Measurements from ENCODE around the gene DKC1. TPM values are rescaled to one million over a fixed set of nuclear protein-coding genes. Genes with fewer than 3 reads are reported as not detected.

The DKC1 gene
- total and polyA plus RNA-seq, 7 donors = 21.2 to 61.0 (median 38.2) TPM

DNA sequence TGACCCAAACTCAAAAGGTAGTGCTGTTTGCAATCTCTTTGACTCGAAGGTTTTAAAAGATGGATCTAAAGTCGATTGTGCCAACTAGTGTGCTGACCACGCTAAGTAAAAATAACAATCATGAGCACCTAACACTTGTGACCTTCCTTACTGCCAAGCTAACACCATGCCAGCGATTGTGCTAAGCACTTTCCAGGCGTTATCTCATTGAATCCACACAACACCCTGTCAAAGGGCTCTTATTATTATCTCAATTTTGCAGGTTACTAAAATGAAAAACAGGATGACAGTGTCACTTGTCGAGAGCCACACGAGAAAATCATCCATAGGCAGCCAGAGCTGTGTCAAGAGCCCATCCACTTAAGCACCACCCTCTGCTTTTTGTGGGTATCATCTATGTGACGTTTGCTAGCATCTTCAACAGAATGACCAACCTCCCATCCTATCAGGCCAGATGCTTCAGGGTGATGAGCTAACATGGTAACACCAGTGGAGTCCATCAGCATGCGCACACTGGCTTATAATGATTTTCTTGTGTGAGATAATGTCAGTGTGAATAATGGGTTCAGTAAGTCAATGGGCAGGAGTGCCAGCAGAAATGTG is 10.9 kb upstream of the DKC1 start:
- peak in 2 of 4 donors; percentile 52 to 61 for ATAC-seq

DNA sequence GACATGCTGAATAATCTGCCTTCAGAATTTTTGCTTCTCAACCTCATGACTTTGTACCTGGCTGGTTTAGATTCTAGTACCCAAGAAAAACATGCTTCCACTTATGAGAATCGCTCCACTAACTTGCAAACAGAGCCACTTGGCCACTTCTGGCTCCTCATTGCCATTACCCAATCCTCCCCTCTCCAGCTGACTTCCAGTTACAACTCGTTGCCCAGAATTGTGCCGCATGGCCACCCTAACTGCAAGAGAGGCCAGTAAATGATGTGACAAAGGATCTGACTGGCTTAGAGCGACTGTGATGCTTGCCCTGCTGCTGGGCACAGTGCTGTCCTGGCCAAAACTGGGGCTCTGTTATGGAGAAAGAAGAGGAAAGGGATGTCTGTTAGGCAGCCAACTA is 4.0 kb upstream of the DKC1 start:
- DNase-seq (no peak), ATAC-seq (no peak)
- Histone ChIP-seq H3K27ac (no peak overlapping the region), H3K27me3 (ENCODE audit: insufficient read depth in 3 of 3, low read length in 2 of 3) (peaks cover 0 to 5% (median 0%) of the 10 kb centered on the region in 3 donors), H3K4me1 (no peaks in the 10 kb centered on the region), H3K9me3 (no peaks in the 10 kb centered on the region), H3K4me3 (no peak overlapping the region), H3K36me3 (ENCODE audit: insufficient read depth in 1 of 2, low read depth in 1 of 2) (no peaks in the 10 kb centered on the region)
- intact Hi-C loops (cut with DNase I) = no loop called here
- TF ChIP-seq, protein P1, sequence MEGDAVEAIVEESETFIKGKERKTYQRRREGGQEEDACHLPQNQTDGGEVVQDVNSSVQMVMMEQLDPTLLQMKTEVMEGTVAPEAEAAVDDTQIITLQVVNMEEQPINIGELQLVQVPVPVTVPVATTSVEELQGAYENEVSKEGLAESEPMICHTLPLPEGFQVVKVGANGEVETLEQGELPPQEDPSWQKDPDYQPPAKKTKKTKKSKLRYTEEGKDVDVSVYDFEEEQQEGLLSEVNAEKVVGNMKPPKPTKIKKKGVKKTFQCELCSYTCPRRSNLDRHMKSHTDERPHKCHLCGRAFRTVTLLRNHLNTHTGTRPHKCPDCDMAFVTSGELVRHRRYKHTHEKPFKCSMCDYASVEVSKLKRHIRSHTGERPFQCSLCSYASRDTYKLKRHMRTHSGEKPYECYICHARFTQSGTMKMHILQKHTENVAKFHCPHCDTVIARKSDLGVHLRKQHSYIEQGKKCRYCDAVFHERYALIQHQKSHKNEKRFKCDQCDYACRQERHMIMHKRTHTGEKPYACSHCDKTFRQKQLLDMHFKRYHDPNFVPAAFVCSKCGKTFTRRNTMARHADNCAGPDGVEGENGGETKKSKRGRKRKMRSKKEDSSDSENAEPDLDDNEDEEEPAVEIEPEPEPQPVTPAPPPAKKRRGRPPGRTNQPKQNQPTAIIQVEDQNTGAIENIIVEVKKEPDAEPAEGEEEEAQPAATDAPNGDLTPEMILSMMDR (IDR thresholded peaks at IDR 0.05) = no peak
- 63 to 84% (median 83%) methylated on average over 4 of the region's 4 CpGs for WGBS, 3 donors

More for the DNA sequence above, 10.9 kb upstream of the DKC1 start:
- intact Hi-C loops (cut with DNase I) = no loop called here
- peaks cover 0 to 7% (median 0%) of the 10 kb centered on the region in 3 donors for H3K27me3 ChIP-seq (ENCODE audit: insufficient read depth in 3 of 3, low read length in 2 of 3)
- H3K36me3 ChIP-seq (ENCODE audit: insufficient read depth in 1 of 2, low read depth in 1 of 2) = no peaks in the 10 kb centered on the region
- WGBS, 3 donors = 52 to 58% (median 54%) methylated on average over 9 of the region's 9 CpGs
- no peak overlapping the region for H3K27ac ChIP-seq
- TF ChIP-seq, protein P1 (IDR thresholded peaks at IDR 0.05) = no peak
- H3K4me1 ChIP-seq = peaks cover 4% of the 10 kb centered on the region
- no peaks in the 10 kb centered on the region for H3K9me3 ChIP-seq
- no peak for DNase-seq
- H3K4me3 ChIP-seq = peak overlapping the region; percentile 68

DNA sequence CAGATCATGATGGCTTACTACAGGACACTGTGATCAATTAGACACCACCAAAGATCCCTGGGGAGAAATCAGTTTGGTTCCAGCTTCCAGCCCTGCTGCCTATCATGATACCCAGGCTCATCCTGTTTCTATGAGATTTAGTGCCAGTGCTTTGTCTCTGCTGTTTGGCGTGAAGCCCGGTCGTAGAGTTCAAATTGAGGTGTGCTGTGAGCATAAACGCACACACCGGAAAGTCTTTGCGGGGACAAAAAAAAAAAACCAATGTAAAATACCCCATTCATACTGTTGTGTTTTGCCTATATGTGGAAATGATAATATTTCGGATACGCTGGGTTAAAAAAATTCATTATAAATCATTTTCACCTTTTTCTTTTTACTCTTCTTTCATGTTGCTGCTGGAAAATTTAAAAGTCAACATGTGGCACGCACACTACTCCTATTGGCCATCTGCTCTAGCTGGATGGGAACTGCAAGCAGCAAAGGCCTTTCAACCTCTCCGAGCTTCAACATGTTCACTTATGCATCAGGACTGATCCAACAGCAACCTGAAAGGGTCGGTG is 607 bp upstream of the DKC1 start:
- TF ChIP-seq, protein P1 (IDR thresholded peaks at IDR 0.05) = no peak
- WGBS, 3 donors = 11 to 51% (median 14%) methylated on average over 11 of the region's 11 CpGs
- peaks cover 0 to 24% of the 10 kb centered on the region in 2 donors for H3K36me3 ChIP-seq (ENCODE audit: insufficient read depth in 1 of 2, low read depth in 1 of 2)
- H3K4me1 ChIP-seq = no peaks in the 10 kb centered on the region
- DNase-seq = no peak
- ATAC-seq = peak in 2 of 4 donors; percentile 6 to 40
- H3K9me3 ChIP-seq = no peaks in the 10 kb centered on the region
- H3K27ac ChIP-seq = peak overlapping the region; percentile 86
- peak overlapping the region; percentile 82 for H3K4me3 ChIP-seq
- intact Hi-C loops (cut with DNase I) = no loop called here
- no peaks in the 10 kb centered on the region for H3K27me3 ChIP-seq (ENCODE audit: insufficient read depth in 3 of 3, low read length in 2 of 3)

DNA sequence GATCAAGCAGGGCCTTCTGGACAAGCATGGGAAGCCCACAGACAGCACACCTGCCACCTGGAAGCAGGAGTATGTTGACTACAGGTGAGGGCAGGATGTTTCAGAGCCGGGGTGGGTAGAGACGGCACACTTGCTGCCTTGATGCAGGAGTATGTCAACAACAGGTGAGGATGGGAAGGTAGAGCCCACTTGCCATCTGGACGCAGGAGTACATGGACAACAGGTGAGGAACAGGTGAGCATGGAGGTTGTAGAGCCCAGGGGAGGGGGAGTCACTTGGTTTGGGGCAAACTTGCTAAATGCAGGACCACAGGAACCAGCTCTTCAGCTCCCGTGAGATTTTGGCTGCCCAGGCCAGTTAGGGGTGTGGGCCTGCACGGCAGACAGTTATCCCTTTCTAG is 12.0 kb downstream of the DKC1 start:
- WGBS, 3 donors = 78 to 87% (median 85%) methylated on average over 5 of the region's 5 CpGs
- no peaks in the 10 kb centered on the region for H3K27me3 ChIP-seq (ENCODE audit: insufficient read depth in 3 of 3, low read length in 2 of 3)
- no peaks in the 10 kb centered on the region for H3K4me1 ChIP-seq
- peaks cover 0 to 90% of the 10 kb centered on the region in 2 donors for H3K36me3 ChIP-seq (ENCODE audit: insufficient read depth in 1 of 2, low read depth in 1 of 2)
- TF ChIP-seq, protein P1 (IDR thresholded peaks at IDR 0.05) = no peak
- intact Hi-C loops (cut with DNase I) = no loop called here
- ATAC-seq (no peak), DNase-seq (no peak)
- peaks cover 3% of the 10 kb centered on the region for H3K9me3 ChIP-seq
- H3K4me3 ChIP-seq = no peak overlapping the region
- no peak overlapping the region for H3K27ac ChIP-seq

Data from psoas muscle (tissue), 8 donors.